Neural progenitor cell (in vitro differentiated cells): ENCODE data around the gene PDLIM5. TPM values are rescaled to one million over a fixed set of nuclear protein-coding genes. Genes with fewer than 3 reads are reported as not detected.

Experiments used
- DNase-seq: peaks from one replicate; pipeline ENCODE4 v3.0.0-alpha.2; 2016; ENCODE audit warnings: low spot score
- H2AFZ ChIP-seq: fragments of 200-600 bp; sonication (generic); replicated peaks from 2 replicates; pipeline ENCODE4 v1.6.1; 2016; ENCODE audit warnings: antibody characterized with exemption
- H3F3A ChIP-seq: fragments of 200-600 bp; sonication (generic); 2 replicates; pipeline ENCODE4 v1.6.1; 2016; ENCODE audit warnings: antibody characterized with exemption, low read depth
- H3K27ac ChIP-seq: fragments of 200-600 bp; sonication (generic); 2 replicates; pipeline ENCODE4 v1.5.1; 2016; ENCODE audit warnings: mild to moderate bottlenecking
- H3K27me3 ChIP-seq: fragments of 200-600 bp; sonication (generic); 2 replicates; pipeline ENCODE4 v1.6.1; 2016; ENCODE audit warnings: mild to moderate bottlenecking, moderate library complexity
- H3K36me3 ChIP-seq: fragments of 200-600 bp; sonication (generic); 2 replicates; pipeline ENCODE4 v1.5.1; 2016
- H3K4me1 ChIP-seq: fragments of 200-600 bp; sonication (generic); 2 replicates; pipeline ENCODE4 v1.6.1; 2016; ENCODE audit warnings: mixed run types
- H3K4me2 ChIP-seq: fragments of 200-600 bp; sonication (generic); 2 replicates; pipeline ENCODE4 v1.6.1; 2016
- H3K4me3 ChIP-seq: fragments of 200-600 bp; sonication (generic); 2 replicates; pipeline ENCODE4 v1.5.1; 2016
- H3K79me2 ChIP-seq: fragments of 200-600 bp; sonication (generic); 2 replicates; pipeline ENCODE4 v1.6.1; 2016; ENCODE audit warnings: low read depth
- H3K9ac ChIP-seq: fragments of 200-600 bp; sonication (generic); 2 replicates; pipeline ENCODE4 v1.6.1; 2016
- H3K9me3 ChIP-seq: fragments of 200-600 bp; sonication (generic); 2 replicates; pipeline ENCODE4 v1.5.1; 2016; ENCODE audit warnings: low read depth
- H4K20me1 ChIP-seq: fragments of 200-600 bp; sonication (generic); 2 replicates; pipeline ENCODE4 v1.6.1; 2016; ENCODE audit warnings: low read depth
- H3K27ac Mint-ChIP-seq: 3 replicates; pipeline ENCODE4 v1.8.0; 2021; ENCODE audit warnings: mixed read lengths
- H3K27me3 Mint-ChIP-seq: 2 replicates; pipeline ENCODE4 v1.8.0; 2022; ENCODE audit warnings: low read depth, mild to moderate bottlenecking, inconsistent platforms, moderate library complexity, mixed read lengths; ENCODE audit not compliant: insufficient read depth
- H3K36me3 Mint-ChIP-seq: 3 replicates; pipeline ENCODE4 v1.8.0; 2021; ENCODE audit warnings: mixed read lengths
- H3K4me1 Mint-ChIP-seq: 3 replicates; pipeline ENCODE4 v1.8.0; 2021; ENCODE audit warnings: mixed read lengths
- H3K4me3 Mint-ChIP-seq: 3 replicates; pipeline ENCODE4 v1.8.0; 2021; ENCODE audit warnings: mild to moderate bottlenecking, moderate library complexity, mixed read lengths
- H3K9me3 Mint-ChIP-seq: 3 replicates; pipeline ENCODE4 v1.8.0; 2020; ENCODE audit warnings: mixed read lengths
- CTCF ChIP-seq: fragments of 200-600 bp; sonication (generic); IDR thresholded peaks from 2 replicates; pipeline ENCODE4 v1.5.1; 2017; ENCODE audit warnings: antibody characterized with exemption, mild to moderate bottlenecking
- EZH2 ChIP-seq: fragments of 200-600 bp; sonication (generic); IDR thresholded peaks from 2 replicates; pipeline ENCODE4 v1.6.1; 2017; ENCODE audit warnings: antibody characterized with exemption, mild to moderate bottlenecking, moderate library complexity
- EZH2phosphoT487 ChIP-seq: fragments of 200-600 bp; sonication (generic); IDR thresholded peaks from 2 replicates; pipeline ENCODE4 v1.6.1; 2017; ENCODE audit warnings: antibody characterized with exemption
- total RNA-seq: library from RNA; depleted of rRNA; stranded (reverse); fragments of >200 nt; gene quantifications from 2 replicates; pipeline ENCODE4 v1.2.3, GENCODE V29; 2015; ENCODE audit warnings: low replicate concordance

The PDLIM5 gene
- total RNA-seq, 1 donor from 2014 or later: 68.4 TPM

- Histone ChIP-seq H3K27ac (no peak overlapping the region), H2AFZ (no peak overlapping the region), H3K4me2 (no peak overlapping the region), H3K9me3 (no peaks in the 10 kb centered on the region), H4K20me1 (no peaks in the 10 kb centered on the region), H3F3A (no peaks in the 10 kb centered on the region), H3K9ac (no peak overlapping the region), H3K4me3 (no peak overlapping the region), H3K36me3 (no peaks in the 10 kb centered on the region), H3K4me1 (no peaks in the 10 kb centered on the region), H3K79me2 (peaks cover 26% of the 10 kb centered on the region), H3K27me3 (no peaks in the 10 kb centered on the region)
- H3K27ac Mint-ChIP-seq: no peak overlapping the region
- peaks cover 21% of the 10 kb centered on the region for H3K9me3 Mint-ChIP-seq
- no peak overlapping the region for H3K4me3 Mint-ChIP-seq
- H3K27me3 Mint-ChIP-seq: peaks cover 4% of the 10 kb centered on the region
- DNase-seq: no peak
- peaks cover 22% of the 10 kb centered on the region for H3K36me3 Mint-ChIP-seq
- H3K4me1 Mint-ChIP-seq: no peaks in the 10 kb centered on the region
- TF ChIP-seq CTCF (no peak), EZH2phosphoT487 (no peak), EZH2 (no peak)
Measured at GRCh38 chr4:94516999-94517398, 65.3 kb downstream of the PDLIM5 start.

GRCh38 chr4:94517492-94517891 is 65.8 kb downstream of the PDLIM5 start:
- Histone ChIP-seq H3K4me3 (no peak overlapping the region), H3K79me2 (peaks cover 23% of the 10 kb centered on the region), H2AFZ (no peak overlapping the region), H4K20me1 (no peaks in the 10 kb centered on the region), H3K9me3 (no peaks in the 10 kb centered on the region), H3K27ac (no peak overlapping the region), H3K27me3 (no peaks in the 10 kb centered on the region), H3K4me1 (no peaks in the 10 kb centered on the region), H3K4me2 (no peak overlapping the region), H3F3A (no peaks in the 10 kb centered on the region), H3K36me3 (no peaks in the 10 kb centered on the region), H3K9ac (no peak overlapping the region)
- Mint-ChIP-seq H3K27me3 (peaks cover 4% of the 10 kb centered on the region), H3K4me3 (no peak overlapping the region), H3K27ac (no peak overlapping the region), H3K9me3 (peaks cover 18% of the 10 kb centered on the region), H3K36me3 (peaks cover 19% of the 10 kb centered on the region), H3K4me1 (no peaks in the 10 kb centered on the region)
- DNase-seq: no peak
- TF ChIP-seq CTCF: no peak
- no peak for TF ChIP-seq EZH2
- no peak for TF ChIP-seq EZH2phosphoT487

- H3K27ac Mint-ChIP-seq: no peak overlapping the region
- Histone ChIP-seq H2AFZ (no peak overlapping the region), H3K79me2 (peaks cover 9% of the 10 kb centered on the region), H3K27ac (no peak overlapping the region), H3K4me3 (no peak overlapping the region), H3F3A (no peaks in the 10 kb centered on the region), H4K20me1 (no peaks in the 10 kb centered on the region), H3K27me3 (no peaks in the 10 kb centered on the region), H3K4me2 (no peak overlapping the region), H3K9ac (no peak overlapping the region), H3K9me3 (no peaks in the 10 kb centered on the region), H3K36me3 (no peaks in the 10 kb centered on the region), H3K4me1 (no peaks in the 10 kb centered on the region)
- no peak for DNase-seq
- peaks cover 3% of the 10 kb centered on the region for H3K9me3 Mint-ChIP-seq
- H3K36me3 Mint-ChIP-seq: peaks cover 7% of the 10 kb centered on the region
- H3K27me3 Mint-ChIP-seq: no peaks in the 10 kb centered on the region
- no peak for TF ChIP-seq EZH2phosphoT487
- H3K4me3 Mint-ChIP-seq: no peak overlapping the region
- no peaks in the 10 kb centered on the region for H3K4me1 Mint-ChIP-seq
Measured at GRCh38 chr4:94519019-94519418, 67.3 kb downstream of the PDLIM5 start.

- H3K27ac Mint-ChIP-seq: no peak overlapping the region
- DNase-seq: no peak
- H3K27me3 Mint-ChIP-seq: no peaks in the 10 kb centered on the region
Measured at GRCh38 chr4:94519925-94520789, 68.4 kb downstream of the PDLIM5 start.

More at GRCh38 chr4:94519925-94520789, 68.4 kb downstream of the PDLIM5 start:
- H3K9me3 Mint-ChIP-seq: no peaks in the 10 kb centered on the region
- Histone ChIP-seq H3F3A (no peaks in the 10 kb centered on the region), H4K20me1 (no peaks in the 10 kb centered on the region), H3K79me2 (peaks cover 9% of the 10 kb centered on the region), H2AFZ (no peak overlapping the region), H3K9ac (no peak overlapping the region), H3K9me3 (no peaks in the 10 kb centered on the region), H3K4me1 (no peaks in the 10 kb centered on the region), H3K4me3 (no peak overlapping the region), H3K4me2 (no peak overlapping the region), H3K36me3 (no peaks in the 10 kb centered on the region), H3K27ac (no peak overlapping the region), H3K27me3 (no peaks in the 10 kb centered on the region)
- no peaks in the 10 kb centered on the region for H3K4me1 Mint-ChIP-seq
- H3K36me3 Mint-ChIP-seq: peaks cover 6% of the 10 kb centered on the region
- no peak overlapping the region for H3K4me3 Mint-ChIP-seq
- TF ChIP-seq CTCF (no peak), EZH2 (no peak), EZH2phosphoT487 (no peak)
